ENCODE measurements around the gene CEP170B.

The CEP170B gene

DNA sequence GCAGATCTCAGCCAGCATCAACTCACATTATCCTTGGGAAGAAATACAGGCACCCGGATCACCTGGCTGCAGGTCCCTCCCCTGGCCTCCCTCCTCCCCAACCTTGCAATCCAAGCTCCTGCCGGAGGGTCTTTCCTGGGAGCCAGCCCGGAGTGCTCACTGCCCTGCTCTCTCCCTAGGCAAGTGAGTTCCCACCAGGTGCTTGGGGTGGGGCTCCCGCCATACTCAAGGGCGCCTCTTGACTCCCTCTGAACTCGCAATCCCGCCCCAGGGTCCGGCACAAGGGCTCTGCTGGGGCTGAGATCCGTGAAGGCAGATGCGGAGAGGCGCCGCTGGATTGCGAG, 1.2 kb upstream of the CEP170B start:
- Histone ChIP-seq H3K9ac (ENCODE audit: low read depth, low read length) (no peak overlapping the region), H3K4me2 (ENCODE audit: low read length) (peak overlapping the region; percentile 83), H3K36me3 (ENCODE audit: insufficient read depth, low read length) (peaks cover 8% of the 10 kb centered on the region), H3K9me3 (replicated peaks; ENCODE audit: low read length) (no peaks in the 10 kb centered on the region), H3K4me1 (ENCODE audit: control insufficient read depth, insufficient read depth, low read length) (peaks cover 25% of the 10 kb centered on the region), H3K4me3 (ENCODE audit: low read length) (no peak overlapping the region), H3K27me3 (ENCODE audit: control insufficient read depth, insufficient read depth, low read length) (peaks cover 21% of the 10 kb centered on the region)

DNA sequence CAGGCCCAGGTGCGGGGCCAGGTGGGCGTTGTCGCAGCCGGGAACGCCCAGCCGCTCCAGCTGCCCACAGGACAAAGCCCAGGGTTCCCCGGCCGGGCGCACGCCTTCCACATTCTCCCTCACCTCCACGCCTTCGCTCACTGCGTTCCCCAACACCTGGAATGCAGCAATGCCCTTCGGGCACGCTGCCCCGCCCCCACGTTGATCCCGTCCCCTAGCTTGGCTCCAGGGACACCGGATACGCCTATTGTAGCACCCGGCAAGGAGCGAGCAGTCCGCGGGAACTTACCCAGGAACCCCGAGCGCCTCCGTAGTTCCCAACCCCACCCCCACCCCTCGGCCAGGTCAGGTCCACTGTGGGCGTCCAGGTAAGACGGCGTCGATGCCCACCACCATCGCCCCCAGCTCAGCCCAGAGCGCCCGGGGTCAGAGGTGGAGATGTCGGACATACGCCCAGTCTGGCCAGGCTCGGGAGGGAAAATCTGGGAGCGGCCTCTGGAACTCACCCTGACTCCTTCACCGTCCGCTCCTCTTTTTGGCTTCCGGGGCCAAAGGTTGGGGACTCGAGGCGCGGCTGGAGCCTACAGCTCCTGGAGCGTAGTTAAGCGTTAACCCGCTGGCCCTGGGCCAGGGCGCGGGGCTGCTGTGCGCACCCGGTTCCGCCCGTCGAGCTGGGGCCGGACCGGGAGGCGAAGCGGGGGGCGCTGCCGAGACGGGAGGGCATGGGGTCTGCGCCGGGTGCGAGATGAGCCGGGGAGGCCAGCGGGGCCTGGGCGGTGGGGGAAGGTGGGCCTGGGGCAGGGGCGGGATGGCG, 594 bp upstream of the CEP170B start:
- Histone ChIP-seq H3K36me3 (ENCODE audit: insufficient read depth, low read length) (peaks cover 13% of the 10 kb centered on the region), H3K4me2 (ENCODE audit: low read length) (peak overlapping the region; percentile 83), H3K9me3 (replicated peaks; ENCODE audit: low read length) (no peaks in the 10 kb centered on the region), H3K9ac (ENCODE audit: low read depth, low read length) (peak overlapping the region; percentile 13), H3K4me1 (ENCODE audit: control insufficient read depth, insufficient read depth, low read length) (peaks cover 25% of the 10 kb centered on the region), H3K27me3 (ENCODE audit: control insufficient read depth, insufficient read depth, low read length) (peaks cover 21% of the 10 kb centered on the region), H3K4me3 (ENCODE audit: low read length) (peak overlapping the region; percentile 65)

DNA sequence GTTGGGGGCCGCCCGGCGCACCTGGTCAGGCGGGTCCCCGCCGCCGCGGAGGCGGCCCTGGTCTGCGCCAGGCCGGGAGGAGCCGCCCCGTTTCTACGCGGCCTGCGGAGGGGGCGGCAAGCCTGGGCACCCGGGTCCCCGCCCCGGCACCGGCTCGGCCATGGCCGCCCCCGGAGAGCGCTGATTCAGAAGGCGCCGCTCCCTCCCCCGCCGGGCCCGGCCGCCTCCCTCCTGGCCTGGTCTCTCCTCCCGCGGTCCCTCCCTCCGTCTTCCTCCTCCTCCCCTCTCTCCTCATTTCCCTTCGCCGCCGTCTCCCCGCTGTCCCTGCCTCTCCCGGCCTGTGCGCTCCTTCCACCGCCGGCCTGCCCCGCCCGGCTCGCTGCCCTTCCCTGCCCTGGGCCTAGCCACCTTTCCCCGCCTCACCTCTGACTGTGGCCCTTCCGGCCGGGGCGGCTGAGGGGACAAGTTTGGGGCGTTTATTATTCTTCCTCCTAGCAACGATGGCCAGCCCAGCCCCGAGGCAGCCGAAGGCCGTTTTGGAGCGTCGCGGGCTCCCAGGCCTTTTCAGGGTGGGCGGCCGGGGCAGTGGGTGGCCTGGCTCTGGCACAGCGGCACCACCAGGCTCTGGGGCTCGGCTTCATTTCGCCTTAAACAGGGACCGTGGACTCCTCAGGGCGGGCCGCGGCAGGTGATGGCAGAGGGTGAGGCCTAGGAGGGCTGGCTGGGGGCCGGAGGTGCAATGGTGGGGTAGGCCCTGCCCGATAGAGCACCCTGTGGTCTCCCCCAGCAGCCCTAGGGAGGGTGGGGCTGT, 768 bp downstream of the CEP170B start:
- Histone ChIP-seq H3K4me1 (ENCODE audit: control insufficient read depth, insufficient read depth, low read length) (peaks cover 25% of the 10 kb centered on the region), H3K4me3 (ENCODE audit: low read length) (peak overlapping the region; percentile 84), H3K9me3 (replicated peaks; ENCODE audit: low read length) (no peaks in the 10 kb centered on the region), H3K9ac (ENCODE audit: low read depth, low read length) (peak overlapping the region; percentile 93), H3K36me3 (ENCODE audit: insufficient read depth, low read length) (peaks cover 13% of the 10 kb centered on the region), H3K4me2 (ENCODE audit: low read length) (peak overlapping the region; percentile 83), H3K27me3 (ENCODE audit: control insufficient read depth, insufficient read depth, low read length) (peaks cover 21% of the 10 kb centered on the region)

DNA sequence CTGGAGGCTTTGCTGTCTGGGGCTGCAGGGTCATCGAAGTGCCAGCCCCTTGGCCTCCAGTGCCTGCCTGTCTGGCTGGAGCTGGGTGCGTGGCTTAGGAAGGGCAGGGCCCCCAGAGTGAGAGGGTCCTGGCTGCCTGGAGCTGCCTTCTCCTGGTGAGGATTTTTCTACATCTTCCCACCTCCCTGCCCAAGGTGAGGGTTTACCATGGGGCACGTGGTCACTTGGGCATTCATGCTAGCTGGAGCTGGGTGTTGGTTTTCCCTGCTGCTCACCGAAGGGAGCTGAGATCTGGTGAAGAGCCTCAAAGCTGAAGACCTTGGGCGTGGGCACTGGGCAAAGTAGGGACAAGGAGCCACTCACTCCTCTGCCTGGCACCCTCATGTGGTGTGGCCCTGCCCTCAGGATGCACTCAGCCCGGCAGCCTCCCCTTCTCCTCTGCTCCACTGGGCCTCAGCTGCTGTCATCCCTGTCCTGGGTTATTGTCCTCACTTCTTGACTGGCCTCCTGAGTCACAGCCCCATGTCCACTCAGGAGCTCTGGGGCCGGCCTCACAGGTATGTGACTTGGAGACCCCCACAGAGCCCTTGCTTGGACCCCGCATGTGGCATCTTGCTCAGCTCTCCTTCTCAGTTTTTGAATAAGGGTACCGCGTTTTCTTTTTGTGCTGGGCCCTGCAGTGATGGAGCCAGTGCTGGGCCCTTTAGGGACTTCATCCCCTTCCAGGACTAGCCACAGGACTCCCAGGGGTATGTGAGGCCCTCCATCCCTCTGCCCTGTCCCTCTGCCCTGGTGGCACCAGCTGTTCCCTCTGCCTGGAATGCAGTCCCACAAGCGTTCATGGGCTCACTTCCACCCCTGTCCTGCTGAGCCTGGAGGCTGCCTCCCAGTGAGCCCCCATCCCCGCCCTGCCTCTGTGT, 1.6 kb downstream of the CEP170B start:
- Histone ChIP-seq H3K9me3 (replicated peaks; ENCODE audit: low read length) (no peaks in the 10 kb centered on the region), H3K4me1 (ENCODE audit: control insufficient read depth, insufficient read depth, low read length) (peaks cover 29% of the 10 kb centered on the region), H3K9ac (ENCODE audit: low read depth, low read length) (peak overlapping the region; percentile 93), H3K4me2 (ENCODE audit: low read length) (peak overlapping the region; percentile 83), H3K4me3 (ENCODE audit: low read length) (peak overlapping the region; percentile 84), H3K27me3 (ENCODE audit: control insufficient read depth, insufficient read depth, low read length) (peaks cover 21% of the 10 kb centered on the region), H3K36me3 (ENCODE audit: insufficient read depth, low read length) (peaks cover 13% of the 10 kb centered on the region)

DNA sequence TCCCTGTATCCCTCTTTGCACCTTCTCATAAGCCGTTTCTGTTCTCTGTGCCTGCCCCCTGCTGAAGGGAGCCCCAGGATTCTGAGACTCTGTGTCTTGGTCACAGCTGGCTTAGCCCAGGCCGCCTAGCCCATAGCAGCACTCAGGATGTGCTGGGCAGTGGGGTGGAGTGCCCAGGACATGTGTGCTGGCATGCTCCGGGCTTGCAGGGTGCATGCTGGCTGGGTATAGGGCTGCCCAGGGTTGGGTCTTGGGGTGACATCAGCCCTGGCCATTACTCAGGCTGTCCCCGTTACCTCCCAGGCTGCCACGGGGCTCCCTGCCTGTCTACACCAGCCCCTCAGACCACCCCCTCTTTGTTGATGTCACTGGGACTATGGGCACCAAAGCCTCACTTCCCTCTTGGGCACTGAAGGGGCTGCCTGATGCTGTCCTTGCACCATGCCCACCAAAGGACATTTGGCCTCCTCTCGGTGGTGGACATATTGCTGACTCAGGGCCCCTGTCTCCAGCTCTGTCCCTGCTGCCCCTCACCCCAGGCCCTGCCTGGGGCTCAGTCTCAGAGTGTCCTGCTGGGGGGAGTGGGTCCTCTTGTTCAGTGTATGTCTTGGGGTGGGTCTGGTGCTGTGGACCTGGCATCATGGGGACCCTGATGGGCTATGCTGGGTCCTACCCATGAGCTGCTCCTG, 2.4 kb downstream of the CEP170B start:
- peak overlapping the region; percentile 83 for H3K4me2 ChIP-seq (ENCODE audit: low read length)
- peak overlapping the region; percentile 93 for H3K9ac ChIP-seq (ENCODE audit: low read depth, low read length)
- H3K9me3 ChIP-seq (replicated peaks; ENCODE audit: low read length): no peaks in the 10 kb centered on the region
- H3K27me3 ChIP-seq (ENCODE audit: control insufficient read depth, insufficient read depth, low read length): peaks cover 19% of the 10 kb centered on the region
- peaks cover 13% of the 10 kb centered on the region for H3K36me3 ChIP-seq (ENCODE audit: insufficient read depth, low read length)
- H3K4me3 ChIP-seq (ENCODE audit: low read length): peak overlapping the region; percentile 84
- H3K4me1 ChIP-seq (ENCODE audit: control insufficient read depth, insufficient read depth, low read length): peaks cover 37% of the 10 kb centered on the region

DNA sequence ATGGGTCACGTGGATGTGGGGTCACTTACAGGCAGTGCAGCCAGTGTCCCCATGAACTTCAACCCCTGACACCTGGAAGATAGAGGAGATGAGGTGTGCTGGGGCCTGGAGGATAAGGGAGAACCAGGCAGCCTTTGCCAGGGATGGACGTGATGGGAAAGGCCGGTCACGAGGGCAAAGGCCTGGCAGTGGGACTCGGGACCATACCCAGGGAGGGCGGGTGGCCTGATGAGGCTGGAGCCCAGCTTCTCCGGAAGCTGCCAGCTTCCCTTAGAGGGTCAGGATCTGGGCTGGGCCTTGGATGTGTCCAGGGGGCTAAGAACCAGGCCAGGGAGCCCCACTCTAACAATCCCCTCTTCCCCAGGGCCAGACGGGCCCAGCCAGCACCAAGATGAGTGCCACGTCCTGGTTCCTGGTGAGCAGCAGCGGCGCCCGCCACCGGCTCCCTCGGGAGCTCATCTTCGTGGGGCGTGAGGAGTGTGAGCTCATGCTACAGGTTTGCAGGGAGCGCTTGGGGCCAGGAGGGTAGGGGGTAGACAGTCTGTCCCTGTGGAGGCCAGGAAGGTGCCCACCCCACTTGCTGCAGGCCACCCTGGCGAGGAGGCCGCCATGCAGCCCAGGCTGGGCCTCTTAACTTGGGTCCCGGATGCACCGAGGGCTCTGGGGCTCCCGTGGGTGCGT, 3.1 kb downstream of the CEP170B start:
- Histone ChIP-seq H3K4me2 (ENCODE audit: low read length) (no peak overlapping the region), H3K4me1 (ENCODE audit: control insufficient read depth, insufficient read depth, low read length) (peaks cover 44% of the 10 kb centered on the region), H3K9me3 (replicated peaks; ENCODE audit: low read length) (no peaks in the 10 kb centered on the region), H3K4me3 (ENCODE audit: low read length) (no peak overlapping the region), H3K9ac (ENCODE audit: low read depth, low read length) (no peak overlapping the region), H3K27me3 (ENCODE audit: control insufficient read depth, insufficient read depth, low read length) (peaks cover 16% of the 10 kb centered on the region), H3K36me3 (ENCODE audit: insufficient read depth, low read length) (peaks cover 13% of the 10 kb centered on the region)

DNA sequence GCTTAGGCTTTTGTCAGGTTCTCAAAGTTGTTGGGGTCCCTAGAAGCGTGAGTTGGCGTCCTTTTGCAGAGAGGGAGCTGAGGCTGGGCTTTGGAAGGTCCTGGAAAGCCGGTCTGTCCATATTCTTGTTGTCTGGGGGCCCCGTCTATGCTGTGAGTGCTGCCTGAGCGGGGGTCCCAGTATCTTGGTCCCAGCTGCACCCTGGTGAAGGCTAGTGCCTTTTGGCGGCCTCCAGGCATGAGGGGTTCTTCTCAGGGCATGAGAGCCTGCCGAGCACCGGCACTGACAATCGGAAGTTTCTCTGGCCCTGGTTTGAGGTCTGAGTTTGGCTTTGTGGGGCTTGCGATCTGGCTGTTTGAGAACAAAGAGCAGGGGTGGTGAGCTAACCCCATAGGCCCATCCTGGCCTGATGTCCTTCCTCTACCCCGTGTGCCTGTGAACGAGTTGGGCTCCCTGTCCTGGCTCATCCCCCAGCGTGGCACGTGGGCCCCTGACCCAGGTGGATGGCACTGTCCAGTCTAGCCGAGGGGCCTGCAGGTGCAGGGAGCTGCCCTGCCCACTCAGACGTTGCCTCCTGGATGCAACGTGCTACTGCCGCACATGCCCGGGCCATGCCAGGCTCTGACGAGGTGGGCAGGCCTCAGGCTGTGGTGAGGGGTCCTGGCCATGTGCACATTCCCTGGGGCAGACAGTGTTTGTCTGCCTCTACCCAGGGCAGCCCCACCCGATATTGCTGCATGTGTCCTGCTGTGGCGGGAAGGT, 3.9 kb downstream of the CEP170B start:
- H3K9ac ChIP-seq (ENCODE audit: low read depth, low read length): no peak overlapping the region
- no peaks in the 10 kb centered on the region for H3K9me3 ChIP-seq (replicated peaks; ENCODE audit: low read length)
- H3K4me3 ChIP-seq (ENCODE audit: low read length): no peak overlapping the region
- peaks cover 8% of the 10 kb centered on the region for H3K27me3 ChIP-seq (ENCODE audit: control insufficient read depth, insufficient read depth, low read length)
- H3K36me3 ChIP-seq (ENCODE audit: insufficient read depth, low read length): peaks cover 13% of the 10 kb centered on the region
- peaks cover 50% of the 10 kb centered on the region for H3K4me1 ChIP-seq (ENCODE audit: control insufficient read depth, insufficient read depth, low read length)
- no peak overlapping the region for H3K4me2 ChIP-seq (ENCODE audit: low read length)

DNA sequence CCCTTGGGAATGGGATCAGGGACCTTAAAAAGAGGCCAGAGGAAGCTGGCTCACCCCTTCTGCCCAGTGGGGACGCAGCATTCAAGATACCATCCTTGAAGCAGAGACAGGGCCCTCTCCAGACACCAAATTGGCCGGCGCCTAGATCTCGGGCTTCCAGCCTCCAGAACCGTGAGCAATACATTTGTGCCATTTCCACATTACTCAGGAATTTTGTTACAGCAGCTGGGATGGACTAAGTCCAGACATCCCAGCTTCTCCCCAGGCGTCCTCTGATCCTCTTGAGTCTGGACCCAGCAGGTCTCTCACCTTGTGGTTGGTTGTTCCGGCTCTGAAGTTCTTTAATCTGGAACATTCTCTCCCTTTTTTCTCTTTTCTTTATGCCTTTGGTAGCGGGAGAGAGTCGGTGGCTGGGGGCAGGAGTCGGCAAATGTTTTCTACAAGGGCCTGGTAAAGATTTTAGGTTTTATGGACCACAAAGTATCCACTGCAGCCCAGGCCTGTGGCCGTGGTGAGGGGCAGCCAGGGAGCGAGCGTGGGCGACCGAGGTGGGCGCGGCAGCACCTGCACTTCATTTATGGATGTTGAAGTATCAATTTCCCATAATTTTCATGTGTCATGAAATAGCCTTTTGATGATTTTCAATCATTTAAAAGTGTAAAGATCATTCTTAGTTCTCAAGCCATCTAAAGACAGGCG, 4.8 kb downstream of the CEP170B start:
- Histone ChIP-seq H3K4me2 (ENCODE audit: low read length) (no peak overlapping the region), H3K27me3 (ENCODE audit: control insufficient read depth, insufficient read depth, low read length) (no peaks in the 10 kb centered on the region), H3K4me3 (ENCODE audit: low read length) (no peak overlapping the region), H3K9ac (ENCODE audit: low read depth, low read length) (no peak overlapping the region), H3K4me1 (ENCODE audit: control insufficient read depth, insufficient read depth, low read length) (peaks cover 42% of the 10 kb centered on the region), H3K9me3 (replicated peaks; ENCODE audit: low read length) (no peaks in the 10 kb centered on the region), H3K36me3 (ENCODE audit: insufficient read depth, low read length) (peaks cover 13% of the 10 kb centered on the region)

DNA sequence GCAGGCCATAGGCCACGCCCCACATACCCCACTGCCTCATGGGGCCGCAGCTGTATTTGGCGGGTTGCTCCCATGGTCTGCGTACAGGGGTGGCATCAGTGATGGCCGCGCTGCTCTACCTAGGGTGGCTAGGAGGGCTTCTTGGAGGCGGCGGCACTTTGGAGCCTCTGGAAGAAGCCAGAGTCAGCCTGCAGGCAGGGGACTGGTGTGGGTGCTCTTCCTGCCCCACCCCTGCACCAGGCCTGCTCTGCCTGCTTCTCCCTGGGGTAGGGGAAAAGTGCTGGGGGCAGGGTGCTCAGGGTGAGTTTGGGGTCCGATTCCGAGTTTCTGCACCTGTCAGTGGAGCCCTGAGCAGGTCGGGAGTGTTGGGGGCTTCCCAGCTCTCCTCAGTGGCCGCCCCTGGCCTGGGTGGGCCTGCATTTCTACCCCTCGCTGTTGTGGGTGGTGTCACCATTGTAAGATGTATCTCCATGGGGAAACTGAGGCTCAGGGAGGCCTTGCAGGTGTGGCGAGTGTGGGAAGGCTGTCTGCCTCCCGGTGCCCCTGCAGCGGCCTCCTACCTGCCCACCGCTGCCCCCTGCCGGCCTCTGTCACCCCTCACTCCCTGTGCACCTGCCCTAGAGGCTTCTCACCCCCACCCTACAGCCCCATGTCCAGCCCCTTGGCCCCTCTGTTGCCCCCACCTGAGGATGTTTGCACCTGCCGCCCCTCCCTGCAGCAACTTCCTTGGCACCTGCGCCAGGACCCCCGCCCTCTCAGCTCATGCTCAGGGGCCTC, 5.5 kb downstream of the CEP170B start:
- Histone ChIP-seq H3K9ac (ENCODE audit: low read depth, low read length) (no peak overlapping the region), H3K4me3 (ENCODE audit: low read length) (no peak overlapping the region), H3K27me3 (ENCODE audit: control insufficient read depth, insufficient read depth, low read length) (no peaks in the 10 kb centered on the region), H3K4me1 (ENCODE audit: control insufficient read depth, insufficient read depth, low read length) (peaks cover 42% of the 10 kb centered on the region), H3K36me3 (ENCODE audit: insufficient read depth, low read length) (peaks cover 13% of the 10 kb centered on the region), H3K9me3 (replicated peaks; ENCODE audit: low read length) (no peaks in the 10 kb centered on the region), H3K4me2 (ENCODE audit: low read length) (no peak overlapping the region)

Measured in skeletal muscle satellite cell (primary cell).